ENCODE measurements around the gene SGMS1.

DNA sequence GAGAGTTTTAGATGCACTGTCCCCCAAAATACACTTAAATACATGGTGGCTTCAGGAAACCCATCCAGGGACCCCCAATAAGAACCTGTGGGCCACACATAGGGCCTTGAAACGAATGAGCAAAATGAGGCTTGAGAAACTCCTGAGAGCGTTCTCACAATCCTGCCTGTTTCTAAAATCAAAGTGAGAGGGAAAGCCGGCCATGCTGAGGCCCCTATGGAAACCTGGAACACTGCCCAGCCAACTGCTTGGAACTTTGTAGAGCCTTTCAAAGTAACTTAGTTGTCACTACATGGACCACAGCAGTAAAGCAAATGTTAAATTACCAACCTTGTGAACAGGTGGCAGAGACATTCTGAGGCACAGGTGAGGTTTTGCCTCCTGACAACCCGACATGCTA, 13.4 kb downstream of the SGMS1 start:
- TF ChIP-seq, protein P1, sequence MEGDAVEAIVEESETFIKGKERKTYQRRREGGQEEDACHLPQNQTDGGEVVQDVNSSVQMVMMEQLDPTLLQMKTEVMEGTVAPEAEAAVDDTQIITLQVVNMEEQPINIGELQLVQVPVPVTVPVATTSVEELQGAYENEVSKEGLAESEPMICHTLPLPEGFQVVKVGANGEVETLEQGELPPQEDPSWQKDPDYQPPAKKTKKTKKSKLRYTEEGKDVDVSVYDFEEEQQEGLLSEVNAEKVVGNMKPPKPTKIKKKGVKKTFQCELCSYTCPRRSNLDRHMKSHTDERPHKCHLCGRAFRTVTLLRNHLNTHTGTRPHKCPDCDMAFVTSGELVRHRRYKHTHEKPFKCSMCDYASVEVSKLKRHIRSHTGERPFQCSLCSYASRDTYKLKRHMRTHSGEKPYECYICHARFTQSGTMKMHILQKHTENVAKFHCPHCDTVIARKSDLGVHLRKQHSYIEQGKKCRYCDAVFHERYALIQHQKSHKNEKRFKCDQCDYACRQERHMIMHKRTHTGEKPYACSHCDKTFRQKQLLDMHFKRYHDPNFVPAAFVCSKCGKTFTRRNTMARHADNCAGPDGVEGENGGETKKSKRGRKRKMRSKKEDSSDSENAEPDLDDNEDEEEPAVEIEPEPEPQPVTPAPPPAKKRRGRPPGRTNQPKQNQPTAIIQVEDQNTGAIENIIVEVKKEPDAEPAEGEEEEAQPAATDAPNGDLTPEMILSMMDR (IDR thresholded peaks at IDR 0.05): no peak
- no peak for TF ChIP-seq POLR2A (IDR thresholded peaks at IDR 0.05)
